IPS-18c (cell line): Measurements from ENCODE around the gene NONO.
"Not testable (repeated sequence)": the region's sequence is repeated elsewhere in the genome, so short reads cannot be mapped to it uniquely, and the experiment has no call there.

ENCODE experiments used
- H3K4me3 ChIP-seq: 2 replicates; pipeline ENCODE4 v1.7.0; 2013; ENCODE audit warnings: low read depth, mild to moderate bottlenecking, low read length, moderate library complexity; ENCODE audit not compliant: insufficient read depth
- H3K9me3 ChIP-seq: one replicate; pipeline ENCODE4 v1.6.1; 2013; ENCODE audit warnings: mild to moderate bottlenecking, low read length, moderate library complexity; ENCODE audit not compliant: control insufficient read depth, insufficient read depth

The NONO gene

DNA sequence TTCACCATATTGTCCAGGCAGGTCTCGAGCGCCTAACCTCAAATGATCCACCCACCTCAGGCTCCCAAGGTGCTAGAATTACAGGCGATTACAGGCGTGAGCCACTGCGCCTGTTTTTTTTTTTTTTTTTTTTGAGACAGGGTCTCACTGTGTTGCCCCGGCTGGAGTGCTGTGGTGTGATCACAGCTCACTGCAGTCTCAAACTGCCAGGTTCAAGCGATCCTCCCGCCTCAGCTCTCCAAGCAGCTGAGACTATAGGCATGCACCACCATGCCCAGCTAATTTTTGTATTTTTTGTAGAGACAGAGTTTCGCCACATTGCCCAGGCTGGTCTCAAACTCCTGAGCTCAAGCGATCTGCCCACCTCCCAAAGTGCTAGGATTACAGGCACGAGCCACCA is 41.0 kb downstream of the NONO start:
- not testable (repeated sequence) for H3K4me3 ChIP-seq
- H3K9me3 ChIP-seq, result peaks cover 10% of the 10 kb centered on the region

DNA sequence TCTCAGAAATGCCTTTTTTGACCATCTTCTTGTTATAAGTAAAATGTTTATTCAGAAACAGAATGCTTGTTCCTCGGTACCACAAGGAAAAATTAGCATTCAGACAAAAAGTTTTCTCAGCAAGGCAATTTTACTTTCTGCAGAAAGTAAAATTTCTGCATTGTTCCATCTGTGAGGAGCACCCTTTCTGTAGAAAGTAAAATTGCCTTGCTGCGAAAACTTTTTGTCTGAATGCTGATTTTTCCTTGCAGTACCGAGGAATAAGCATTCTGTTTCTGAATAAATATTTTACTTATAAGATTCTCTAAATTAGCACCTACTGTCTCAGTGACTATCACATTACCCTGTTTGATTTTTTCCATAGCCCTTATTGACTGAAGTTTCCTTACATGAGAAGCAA is 43.0 kb downstream of the NONO start:
- H3K9me3 ChIP-seq, result peaks cover 6% of the 10 kb centered on the region
- no peak overlapping the region for H3K4me3 ChIP-seq

DNA sequence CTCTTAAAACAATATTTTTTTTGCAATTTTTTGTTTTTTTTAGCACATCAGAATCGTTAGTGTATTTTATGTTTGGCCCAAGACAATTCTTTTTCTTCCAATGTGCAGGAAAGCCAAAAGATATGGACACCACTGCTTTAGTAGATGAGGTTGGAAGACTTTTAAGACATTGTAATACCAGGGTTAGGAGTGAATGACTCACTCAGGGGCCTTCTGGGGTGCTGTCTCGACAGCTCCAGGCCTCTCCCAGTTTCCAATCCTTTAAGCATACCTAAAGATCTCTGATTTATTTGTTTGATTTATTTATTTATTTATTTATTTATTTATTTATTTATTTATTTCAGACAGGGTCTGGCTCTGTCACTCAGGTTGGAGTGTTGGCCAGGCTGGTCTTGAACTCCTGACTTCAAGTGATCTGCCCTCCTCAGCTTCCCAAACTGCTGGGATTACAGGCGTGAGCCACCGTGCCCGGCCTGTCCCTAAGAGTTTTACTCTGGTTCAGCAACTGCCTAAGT is 65.8 kb downstream of the NONO start:
- not testable (repeated sequence) for H3K4me3 ChIP-seq

DNA sequence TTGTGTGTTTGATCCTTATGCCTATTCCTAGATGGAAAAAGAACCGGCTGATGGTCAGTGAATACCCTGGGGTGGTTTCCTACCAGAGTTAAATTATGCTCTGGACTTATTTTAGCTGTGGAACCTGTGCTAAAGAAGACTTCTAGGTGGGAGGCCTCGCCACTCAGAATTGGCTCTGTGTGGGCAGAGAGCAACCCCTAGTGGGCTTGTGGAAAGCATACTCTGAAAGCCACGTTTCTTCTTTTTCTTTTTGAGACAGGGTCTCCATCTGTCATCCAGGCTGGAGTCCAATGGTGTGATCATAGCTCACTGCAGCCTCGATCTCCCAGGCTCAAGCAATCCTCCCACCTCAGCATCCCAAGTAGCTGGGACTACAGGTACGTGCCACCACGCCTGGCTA is 66.4 kb downstream of the NONO start:
- H3K4me3 ChIP-seq, H3K9me3 ChIP-seq: not testable (repeated sequence)

More for the DNA sequence above, 65.8 kb downstream of the NONO start:
- not testable (repeated sequence) for H3K9me3 ChIP-seq
